ENCODE measurements around the gene TRIM29. TPM values are rescaled to one million over a fixed set of nuclear protein-coding genes. Genes with fewer than 3 reads are reported as not detected.

TRIM29 gene
- total and polyA plus RNA-seq, 7 experiments from 2014 or later: not detected

- no peak overlapping the region for H3K4me3 Mint-ChIP-seq
- H3K27me3 Mint-ChIP-seq: peaks cover 0 to 22% (median 12%) of the 10 kb centered on the region in 5 donors
Measured at GRCh38 chr11:120097721-120098385, 40.1 kb downstream of the TRIM29 start.

GRCh38 chr11:120096369-120097191 is 41.3 kb downstream of the TRIM29 start:
- H3K9me3 ChIP-seq (ENCODE audit: control insufficient read depth in 2 of 3, low read length in 3 of 3): no peaks in the 10 kb centered on the region
- Mint-ChIP-seq H3K36me3 (no peaks in the 10 kb centered on the region), H3K4me1 (no peaks in the 10 kb centered on the region), H3K9me3 (peaks cover 0 to 3% (median 0%) of the 10 kb centered on the region in 11 donors), H3K27ac (no peak overlapping the region), H3K4me3 (no peak overlapping the region), H3K27me3 (peaks cover 0 to 29% (median 6%) of the 10 kb centered on the region in 5 donors)
- no peaks in the 10 kb centered on the region for H3K27me3 ChIP-seq (ENCODE audit: control insufficient read depth in 2 of 2, insufficient read depth in 2 of 2, low read length in 2 of 2)
- POLR2A ChIA-PET: no interaction called here
- H3K4me3 ChIP-seq (ENCODE audit: low read length): no peak overlapping the region
- ATAC-seq: no peak
- intact Hi-C loops (cut with micrococcal nuclease): no loop called here
- DNase-seq: no peak
- no peak overlapping the region for H3K27ac ChIP-seq (ENCODE audit: low read depth, low read length)
- CTCF ChIA-PET: no interaction called here
- no peaks in the 10 kb centered on the region for H3K36me3 ChIP-seq (ENCODE audit: control insufficient read depth in 2 of 3, insufficient read depth in 3 of 3, low read length in 3 of 3)
- H3K4me1 ChIP-seq (ENCODE audit: control insufficient read depth in 2 of 2, insufficient read depth in 2 of 2, low read length in 2 of 2): no peaks in the 10 kb centered on the region

More at GRCh38 chr11:120097721-120098385, 40.1 kb downstream of the TRIM29 start:
- ATAC-seq (no peak), DNase-seq (no peak)
- Mint-ChIP-seq H3K27ac (no peak overlapping the region), H3K4me1 (no peaks in the 10 kb centered on the region), H3K36me3 (no peaks in the 10 kb centered on the region), H3K9me3 (peaks cover 0 to 2% (median 0%) of the 10 kb centered on the region in 11 donors)
- no peak overlapping the region for H3K27ac ChIP-seq (ENCODE audit: low read depth, low read length)
- ChIA-PET CTCF (no interaction called here), POLR2A (no interaction called here)
- H3K36me3 ChIP-seq (ENCODE audit: control insufficient read depth in 2 of 3, insufficient read depth in 3 of 3, low read length in 3 of 3): no peaks in the 10 kb centered on the region
- H3K9me3 ChIP-seq (ENCODE audit: control insufficient read depth in 2 of 3, low read length in 3 of 3): no peaks in the 10 kb centered on the region
- no peaks in the 10 kb centered on the region for H3K4me1 ChIP-seq (ENCODE audit: control insufficient read depth in 2 of 2, insufficient read depth in 2 of 2, low read length in 2 of 2)
- intact Hi-C loops (cut with micrococcal nuclease): no loop called here
- no peaks in the 10 kb centered on the region for H3K27me3 ChIP-seq (ENCODE audit: control insufficient read depth in 2 of 2, insufficient read depth in 2 of 2, low read length in 2 of 2)
- H3K4me3 ChIP-seq (ENCODE audit: low read length): no peak overlapping the region

GRCh38 chr11:120095516-120095915 is 42.4 kb downstream of the TRIM29 start:
- H3K4me3 ChIP-seq (ENCODE audit: low read length): no peak overlapping the region
- intact Hi-C loops (cut with micrococcal nuclease): no loop called here
- CTCF ChIA-PET: no interaction called here

GRCh38 chr11:120091701-120092100 is 46.2 kb downstream of the TRIM29 start:
- no peaks in the 10 kb centered on the region for H3K4me1 Mint-ChIP-seq
- no peak overlapping the region for H3K27ac ChIP-seq (ENCODE audit: low read depth, low read length)
- no peak for ATAC-seq
- no peaks in the 10 kb centered on the region for H3K27me3 ChIP-seq (ENCODE audit: control insufficient read depth in 2 of 2, insufficient read depth in 2 of 2, low read length in 2 of 2)
- H3K36me3 Mint-ChIP-seq: no peaks in the 10 kb centered on the region
- H3K9me3 Mint-ChIP-seq: peaks cover 0 to 3% (median 0%) of the 10 kb centered on the region in 11 donors
- H3K4me3 ChIP-seq (ENCODE audit: low read length): no peak overlapping the region
- no peaks in the 10 kb centered on the region for H3K4me1 ChIP-seq (ENCODE audit: control insufficient read depth in 2 of 2, insufficient read depth in 2 of 2, low read length in 2 of 2)
- H3K36me3 ChIP-seq (ENCODE audit: control insufficient read depth in 2 of 3, insufficient read depth in 3 of 3, low read length in 3 of 3): no peaks in the 10 kb centered on the region
- POLR2A ChIA-PET: no interaction called here
- H3K4me3 Mint-ChIP-seq: no peak overlapping the region
- H3K27me3 Mint-ChIP-seq: peaks cover 0 to 18% (median 3%) of the 10 kb centered on the region in 5 donors
- intact Hi-C loops (cut with micrococcal nuclease): no loop called here
- CTCF ChIA-PET: no interaction called here
- no peak overlapping the region for H3K27ac Mint-ChIP-seq
- H3K9me3 ChIP-seq (ENCODE audit: control insufficient read depth in 2 of 3, low read length in 3 of 3): no peaks in the 10 kb centered on the region
- no peak for DNase-seq

More at GRCh38 chr11:120095516-120095915, 42.4 kb downstream of the TRIM29 start:
- H3K27ac ChIP-seq (ENCODE audit: low read depth, low read length): no peak overlapping the region
- peaks cover 0 to 29% (median 3%) of the 10 kb centered on the region in 5 donors for H3K27me3 Mint-ChIP-seq
- H3K36me3 Mint-ChIP-seq: no peaks in the 10 kb centered on the region
- no peaks in the 10 kb centered on the region for H3K4me1 ChIP-seq (ENCODE audit: control insufficient read depth in 2 of 2, insufficient read depth in 2 of 2, low read length in 2 of 2)
- no peaks in the 10 kb centered on the region for H3K4me1 Mint-ChIP-seq
- H3K27me3 ChIP-seq (ENCODE audit: control insufficient read depth in 2 of 2, insufficient read depth in 2 of 2, low read length in 2 of 2): no peaks in the 10 kb centered on the region
- H3K9me3 Mint-ChIP-seq: peaks cover 0 to 3% (median 0%) of the 10 kb centered on the region in 11 donors
- POLR2A ChIA-PET: no interaction called here
- H3K36me3 ChIP-seq (ENCODE audit: control insufficient read depth in 2 of 3, insufficient read depth in 3 of 3, low read length in 3 of 3): no peaks in the 10 kb centered on the region
- DNase-seq (no peak), ATAC-seq (no peak)
- no peak overlapping the region for H3K27ac Mint-ChIP-seq
- no peaks in the 10 kb centered on the region for H3K9me3 ChIP-seq (ENCODE audit: control insufficient read depth in 2 of 3, low read length in 3 of 3)
- no peak overlapping the region for H3K4me3 Mint-ChIP-seq

GRCh38 chr11:120091121-120091520 is 46.8 kb downstream of the TRIM29 start:
- intact Hi-C loops (cut with micrococcal nuclease): no loop called here
- Histone ChIP-seq H3K27ac (ENCODE audit: low read depth, low read length) (no peak overlapping the region), H3K4me3 (ENCODE audit: low read length) (no peak overlapping the region), H3K9me3 (ENCODE audit: control insufficient read depth in 2 of 3, low read length in 3 of 3) (no peaks in the 10 kb centered on the region), H3K4me1 (ENCODE audit: control insufficient read depth in 2 of 2, insufficient read depth in 2 of 2, low read length in 2 of 2) (no peaks in the 10 kb centered on the region), H3K36me3 (ENCODE audit: control insufficient read depth in 2 of 3, insufficient read depth in 3 of 3, low read length in 3 of 3) (no peaks in the 10 kb centered on the region), H3K27me3 (ENCODE audit: control insufficient read depth in 2 of 2, insufficient read depth in 2 of 2, low read length in 2 of 2) (no peaks in the 10 kb centered on the region)
- CTCF ChIA-PET: no interaction called here
- peaks cover 0 to 20% (median 3%) of the 10 kb centered on the region in 5 donors for H3K27me3 Mint-ChIP-seq
- H3K4me1 Mint-ChIP-seq: no peaks in the 10 kb centered on the region
- H3K4me3 Mint-ChIP-seq: no peak overlapping the region
- H3K36me3 Mint-ChIP-seq: no peaks in the 10 kb centered on the region
- DNase-seq: no peak
- ATAC-seq: no peak
- POLR2A ChIA-PET: no interaction called here
- peaks cover 0 to 5% (median 0%) of the 10 kb centered on the region in 11 donors for H3K9me3 Mint-ChIP-seq
- H3K27ac Mint-ChIP-seq: no peak overlapping the region

GRCh38 chr11:120090411-120090810 is 47.5 kb downstream of the TRIM29 start:
- Histone ChIP-seq H3K4me3 (ENCODE audit: low read length) (no peak overlapping the region), H3K4me1 (ENCODE audit: control insufficient read depth in 2 of 2, insufficient read depth in 2 of 2, low read length in 2 of 2) (no peaks in the 10 kb centered on the region), H3K27me3 (ENCODE audit: control insufficient read depth in 2 of 2, insufficient read depth in 2 of 2, low read length in 2 of 2) (no peaks in the 10 kb centered on the region), H3K27ac (ENCODE audit: low read depth, low read length) (no peak overlapping the region), H3K9me3 (ENCODE audit: control insufficient read depth in 2 of 3, low read length in 3 of 3) (no peaks in the 10 kb centered on the region), H3K36me3 (ENCODE audit: control insufficient read depth in 2 of 3, insufficient read depth in 3 of 3, low read length in 3 of 3) (no peaks in the 10 kb centered on the region)
- Mint-ChIP-seq H3K4me1 (no peaks in the 10 kb centered on the region), H3K27ac (no peak overlapping the region), H3K27me3 (peaks cover 3 to 13% (median 5%) of the 10 kb centered on the region in 5 donors), H3K4me3 (no peak overlapping the region), H3K36me3 (peaks cover 0 to 5% (median 3%) of the 10 kb centered on the region in 5 donors), H3K9me3 (peaks cover 0 to 10% (median 2%) of the 10 kb centered on the region in 11 donors)
- intact Hi-C loops (cut with micrococcal nuclease): no loop called here
- DNase-seq (no peak), ATAC-seq (no peak)
- ChIA-PET CTCF (no interaction called here), POLR2A (no interaction called here)

Data from naive thymus-derived CD4-positive, alpha-beta T cell (primary cell).